ENCODE data around the gene SH3GLB2. TPM values are rescaled to one million over a fixed set of nuclear protein-coding genes. Genes with fewer than 3 reads are reported as not detected.

Gene SH3GLB2
- total and polyA plus RNA-seq, 2 experiments from 2014 or later = 21.9 to 68.0 TPM

DNA sequence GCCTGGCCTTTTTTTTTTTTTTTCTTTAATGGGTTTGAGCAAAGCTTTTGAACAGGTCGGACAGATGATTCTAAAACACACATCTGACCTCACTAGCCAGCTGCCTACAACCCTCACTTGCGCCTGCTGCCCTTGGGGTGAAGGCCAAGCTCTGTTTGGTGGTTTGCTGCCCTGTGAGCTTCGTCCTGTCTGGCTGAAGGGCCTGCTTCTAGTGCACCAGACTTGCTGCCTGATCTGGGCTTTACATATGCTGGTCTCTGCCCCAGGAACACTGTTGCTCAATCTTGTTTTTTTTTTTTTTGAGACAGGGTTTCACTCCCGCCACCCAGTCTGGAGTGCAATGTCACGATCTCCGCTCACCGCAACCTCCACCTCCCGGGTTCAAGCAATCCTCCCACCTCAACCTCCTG, 36.4 kb upstream of the SH3GLB2 start:
- Histone ChIP-seq H3K4me3 (no peak overlapping the region), H3K79me2 (replicated peaks; ENCODE audit: insufficient read depth) (no peaks in the 10 kb centered on the region), H3K9me2 (ENCODE audit: insufficient read depth) (no peaks in the 10 kb centered on the region), H3K36me3 (ENCODE audit: insufficient read depth) (no peaks in the 10 kb centered on the region; the same call in 1 of the 2 replicates), H2AFZ (no peak overlapping the region), H3K27ac (ENCODE audit: low read depth) (no peak overlapping the region), H3F3A (replicated peaks; ENCODE audit: low read depth) (no peaks in the 10 kb centered on the region), H3K4me2 (no peak overlapping the region), H4K20me1 (replicated peaks; ENCODE audit: insufficient read depth) (no peaks in the 10 kb centered on the region), H3K27me3 (ENCODE audit: insufficient read depth) (no peaks in the 10 kb centered on the region), H3K4me1 (ENCODE audit: insufficient read depth) (no peaks in the 10 kb centered on the region)
- no peak for TF ChIP-seq POLR2AphosphoS5 (IDR thresholded peaks at IDR 0.05; ENCODE audit: low read depth)
- TF ChIP-seq REST (IDR thresholded peaks at IDR 0.05; ENCODE audit: unreplicated experiment) = no peak
- TF ChIP-seq, protein P1, sequence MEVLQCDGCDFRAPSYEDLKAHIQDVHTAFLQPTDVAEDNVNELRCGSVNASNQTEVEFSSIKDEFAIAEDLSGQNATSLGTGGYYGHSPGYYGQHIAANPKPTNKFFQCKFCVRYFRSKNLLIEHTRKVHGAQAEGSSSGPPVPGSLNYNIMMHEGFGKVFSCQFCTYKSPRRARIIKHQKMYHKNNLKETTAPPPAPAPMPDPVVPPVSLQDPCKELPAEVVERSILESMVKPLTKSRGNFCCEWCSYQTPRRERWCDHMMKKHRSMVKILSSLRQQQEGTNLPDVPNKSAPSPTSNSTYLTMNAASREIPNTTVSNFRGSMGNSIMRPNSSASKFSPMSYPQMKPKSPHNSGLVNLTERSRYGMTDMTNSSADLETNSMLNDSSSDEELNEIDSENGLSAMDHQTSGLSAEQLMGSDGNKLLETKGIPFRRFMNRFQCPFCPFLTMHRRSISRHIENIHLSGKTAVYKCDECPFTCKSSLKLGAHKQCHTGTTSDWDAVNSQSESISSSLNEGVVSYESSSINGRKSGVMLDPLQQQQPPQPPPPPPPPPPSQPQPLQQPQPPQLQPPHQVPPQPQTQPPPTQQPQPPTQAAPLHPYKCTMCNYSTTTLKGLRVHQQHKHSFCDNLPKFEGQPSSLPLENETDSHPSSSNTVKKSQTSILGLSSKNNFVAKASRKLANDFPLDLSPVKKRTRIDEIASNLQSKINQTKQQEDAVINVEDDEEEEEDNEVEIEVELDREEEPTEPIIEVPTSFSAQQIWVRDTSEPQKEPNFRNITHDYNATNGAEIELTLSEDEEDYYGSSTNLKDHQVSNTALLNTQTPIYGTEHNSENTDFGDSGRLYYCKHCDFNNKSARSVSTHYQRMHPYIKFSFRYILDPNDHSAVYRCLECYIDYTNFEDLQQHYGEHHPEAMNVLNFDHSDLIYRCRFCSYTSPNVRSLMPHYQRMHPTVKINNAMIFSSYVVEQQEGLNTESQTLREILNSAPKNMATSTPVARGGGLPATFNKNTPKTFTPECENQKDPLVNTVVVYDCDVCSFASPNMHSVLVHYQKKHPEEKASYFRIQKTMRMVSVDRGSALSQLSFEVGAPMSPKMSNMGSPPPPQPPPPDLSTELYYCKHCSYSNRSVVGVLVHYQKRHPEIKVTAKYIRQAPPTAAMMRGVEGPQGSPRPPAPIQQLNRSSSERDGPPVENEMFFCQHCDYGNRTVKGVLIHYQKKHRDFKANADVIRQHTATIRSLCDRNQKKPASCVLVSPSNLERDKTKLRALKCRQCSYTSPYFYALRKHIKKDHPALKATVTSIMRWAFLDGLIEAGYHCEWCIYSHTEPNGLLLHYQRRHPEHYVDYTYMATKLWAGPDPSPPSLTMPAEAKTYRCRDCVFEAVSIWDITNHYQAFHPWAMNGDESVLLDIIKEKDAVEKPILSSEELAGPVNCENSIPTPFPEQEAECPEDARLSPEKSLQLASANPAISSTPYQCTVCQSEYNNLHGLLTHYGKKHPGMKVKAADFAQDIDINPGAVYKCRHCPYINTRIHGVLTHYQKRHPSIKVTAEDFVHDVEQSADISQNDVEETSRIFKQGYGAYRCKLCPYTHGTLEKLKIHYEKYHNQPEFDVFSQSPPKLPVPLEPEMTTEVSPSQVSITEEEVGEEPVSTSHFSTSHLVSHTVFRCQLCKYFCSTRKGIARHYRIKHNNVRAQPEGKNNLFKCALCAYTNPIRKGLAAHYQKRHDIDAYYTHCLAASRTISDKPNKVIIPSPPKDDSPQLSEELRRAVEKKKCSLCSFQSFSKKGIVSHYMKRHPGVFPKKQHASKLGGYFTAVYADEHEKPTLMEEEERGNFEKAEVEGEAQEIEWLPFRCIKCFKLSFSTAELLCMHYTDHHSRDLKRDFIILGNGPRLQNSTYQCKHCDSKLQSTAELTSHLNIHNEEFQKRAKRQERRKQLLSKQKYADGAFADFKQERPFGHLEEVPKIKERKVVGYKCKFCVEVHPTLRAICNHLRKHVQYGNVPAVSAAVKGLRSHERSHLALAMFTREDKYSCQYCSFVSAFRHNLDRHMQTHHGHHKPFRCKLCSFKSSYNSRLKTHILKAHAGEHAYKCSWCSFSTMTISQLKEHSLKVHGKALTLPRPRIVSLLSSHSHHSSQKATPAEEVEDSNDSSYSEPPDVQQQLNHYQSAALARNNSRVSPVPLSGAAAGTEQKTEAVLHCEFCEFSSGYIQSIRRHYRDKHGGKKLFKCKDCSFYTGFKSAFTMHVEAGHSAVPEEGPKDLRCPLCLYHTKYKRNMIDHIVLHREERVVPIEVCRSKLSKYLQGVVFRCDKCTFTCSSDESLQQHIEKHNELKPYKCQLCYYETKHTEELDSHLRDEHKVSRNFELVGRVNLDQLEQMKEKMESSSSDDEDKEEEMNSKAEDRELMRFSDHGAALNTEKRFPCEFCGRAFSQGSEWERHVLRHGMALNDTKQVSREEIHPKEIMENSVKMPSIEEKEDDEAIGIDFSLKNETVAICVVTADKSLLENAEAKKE (CRISPR knock-in tag; IDR thresholded peaks at IDR 0.05) = no peak
- no peak for TF ChIP-seq NANOG (IDR thresholded peaks at IDR 0.05; ENCODE audit: borderline replicate concordance)
- TF ChIP-seq EZH2 (IDR thresholded peaks at IDR 0.05; ENCODE audit: low read depth, unreplicated experiment) = no peak
- TF ChIP-seq ETS1 (IDR thresholded peaks at IDR 0.05) = no peak
- TF ChIP-seq ZNF114 (CRISPR knock-in tag; IDR thresholded peaks at IDR 0.05) = no peak
- no peak for TF ChIP-seq CREB1 (CRISPR knock-in tag; IDR thresholded peaks at IDR 0.05; ENCODE audit: low read depth)
- no peak for TF ChIP-seq CTCF (conservative IDR thresholded peaks at IDR 0.05; ENCODE audit: low read depth in 2 of 2)
- TF ChIP-seq STAT1 (IDR thresholded peaks at IDR 0.05; ENCODE audit: unreplicated experiment) = no peak
- Mint-ChIP-seq H3K36me3 (ENCODE audit: low read depth) (peaks cover 48% of the 10 kb centered on the region), H3K27me3 (ENCODE audit: insufficient read depth, low read depth, poor library complexity) (peaks cover 3% of the 10 kb centered on the region), H3K27ac (no peak overlapping the region), H3K4me3 (no peak overlapping the region), H3K9me3 (no peaks in the 10 kb centered on the region), H3K4me1 (peaks cover 5% of the 10 kb centered on the region; the same call in 2 of the 3 replicates)
- ATAC-seq (no peak), DNase-seq (ENCODE audit: low spot score) (no peak)
